Measurements from ENCODE around the gene UVRAG. TPM values are rescaled to one million over a fixed set of nuclear protein-coding genes. Genes with fewer than 3 reads are reported as not detected.

Gene UVRAG
- total and polyA plus RNA-seq, 8 donors, result 4.7 to 55.5 (median 20.5) TPM

DNA sequence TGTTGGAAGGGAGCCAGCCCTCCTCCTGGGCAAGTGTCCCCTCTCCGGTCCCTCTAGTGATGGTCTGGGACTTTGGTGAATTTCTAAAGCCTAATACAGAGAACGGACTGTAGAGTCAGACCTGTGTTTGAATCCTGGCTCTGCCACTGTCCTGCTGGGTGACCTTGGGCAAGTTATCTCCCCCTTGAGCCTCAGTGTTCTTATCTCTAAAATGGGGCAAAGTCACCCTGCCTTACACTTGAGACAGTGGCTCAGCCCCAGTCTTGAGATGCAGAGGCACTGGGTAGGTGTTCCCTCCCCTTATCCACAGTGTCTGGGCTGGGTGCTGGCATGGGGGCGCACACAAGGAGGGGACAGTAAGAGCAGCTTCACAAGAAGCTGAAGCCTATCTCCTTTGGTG is 25.5 kb upstream of the UVRAG start:
- DNase-seq, result no peak
- H3K9me3 ChIP-seq, result no peaks in the 10 kb centered on the region
- intact Hi-C loops (cut with DNase I; ENCODE audit: low total_unique reads), result no loop called here
- H3K4me1 ChIP-seq, result peaks cover 0 to 9% (median 7%) of the 10 kb centered on the region in 4 donors
- H3K36me3 ChIP-seq, result no peaks in the 10 kb centered on the region
- WGBS, 5 donors, result 93 to 97% (median 95%) methylated on average over 3 of the region's 3 CpGs
- no peaks in the 10 kb centered on the region for H3K27me3 ChIP-seq
- no peak for TF ChIP-seq EP300 (IDR thresholded peaks at IDR 0.05)
- TF ChIP-seq, protein P1, sequence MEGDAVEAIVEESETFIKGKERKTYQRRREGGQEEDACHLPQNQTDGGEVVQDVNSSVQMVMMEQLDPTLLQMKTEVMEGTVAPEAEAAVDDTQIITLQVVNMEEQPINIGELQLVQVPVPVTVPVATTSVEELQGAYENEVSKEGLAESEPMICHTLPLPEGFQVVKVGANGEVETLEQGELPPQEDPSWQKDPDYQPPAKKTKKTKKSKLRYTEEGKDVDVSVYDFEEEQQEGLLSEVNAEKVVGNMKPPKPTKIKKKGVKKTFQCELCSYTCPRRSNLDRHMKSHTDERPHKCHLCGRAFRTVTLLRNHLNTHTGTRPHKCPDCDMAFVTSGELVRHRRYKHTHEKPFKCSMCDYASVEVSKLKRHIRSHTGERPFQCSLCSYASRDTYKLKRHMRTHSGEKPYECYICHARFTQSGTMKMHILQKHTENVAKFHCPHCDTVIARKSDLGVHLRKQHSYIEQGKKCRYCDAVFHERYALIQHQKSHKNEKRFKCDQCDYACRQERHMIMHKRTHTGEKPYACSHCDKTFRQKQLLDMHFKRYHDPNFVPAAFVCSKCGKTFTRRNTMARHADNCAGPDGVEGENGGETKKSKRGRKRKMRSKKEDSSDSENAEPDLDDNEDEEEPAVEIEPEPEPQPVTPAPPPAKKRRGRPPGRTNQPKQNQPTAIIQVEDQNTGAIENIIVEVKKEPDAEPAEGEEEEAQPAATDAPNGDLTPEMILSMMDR (IDR thresholded peaks at IDR 0.05), result no peak
- no peak for TF ChIP-seq POLR2AphosphoS5 (IDR thresholded peaks at IDR 0.05)
- no peak for TF ChIP-seq POLR2A (IDR thresholded peaks at IDR 0.05)
- H3K27ac ChIP-seq, result no peak overlapping the region
- H3K4me3 ChIP-seq, result no peak overlapping the region

DNA sequence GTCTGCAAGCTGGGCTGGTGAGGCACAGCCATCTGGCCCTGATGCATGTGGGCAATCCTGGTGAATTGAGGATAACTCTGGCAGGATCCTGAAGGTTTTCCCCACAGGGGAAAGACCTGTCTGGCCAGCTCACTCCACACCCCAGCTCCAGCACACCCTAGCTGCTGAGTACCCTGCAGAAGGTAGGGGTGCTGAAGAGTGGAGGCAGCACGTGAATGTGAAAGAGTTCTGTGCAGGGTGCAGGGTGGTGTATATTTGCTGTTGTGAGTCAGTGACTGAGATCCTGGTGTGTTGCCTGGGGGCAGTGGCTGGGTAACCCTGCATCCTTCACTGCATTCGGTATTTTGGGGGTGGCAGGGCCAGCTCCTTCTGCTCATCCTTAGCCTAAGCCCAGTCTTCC is 24.0 kb upstream of the UVRAG start:
- TF ChIP-seq POLR2A (IDR thresholded peaks at IDR 0.05) (no peak), POLR2AphosphoS5 (IDR thresholded peaks at IDR 0.05) (no peak), EP300 (IDR thresholded peaks at IDR 0.05) (no peak)
- TF ChIP-seq, protein P1 (IDR thresholded peaks at IDR 0.05), result no peak
- Histone ChIP-seq H3K36me3 (no peaks in the 10 kb centered on the region), H3K9me3 (no peaks in the 10 kb centered on the region), H3K27me3 (no peaks in the 10 kb centered on the region), H3K4me3 (no peak overlapping the region), H3K4me1 (peaks cover 0 to 7% (median 6%) of the 10 kb centered on the region in 4 donors), H3K27ac (no peak overlapping the region)
- no peak for DNase-seq
- intact Hi-C loops (cut with DNase I; ENCODE audit: low total_unique reads), result no loop called here
- 73 to 93% (median 84%) methylated on average over 2 of the region's 2 CpGs for WGBS, 5 donors

DNA sequence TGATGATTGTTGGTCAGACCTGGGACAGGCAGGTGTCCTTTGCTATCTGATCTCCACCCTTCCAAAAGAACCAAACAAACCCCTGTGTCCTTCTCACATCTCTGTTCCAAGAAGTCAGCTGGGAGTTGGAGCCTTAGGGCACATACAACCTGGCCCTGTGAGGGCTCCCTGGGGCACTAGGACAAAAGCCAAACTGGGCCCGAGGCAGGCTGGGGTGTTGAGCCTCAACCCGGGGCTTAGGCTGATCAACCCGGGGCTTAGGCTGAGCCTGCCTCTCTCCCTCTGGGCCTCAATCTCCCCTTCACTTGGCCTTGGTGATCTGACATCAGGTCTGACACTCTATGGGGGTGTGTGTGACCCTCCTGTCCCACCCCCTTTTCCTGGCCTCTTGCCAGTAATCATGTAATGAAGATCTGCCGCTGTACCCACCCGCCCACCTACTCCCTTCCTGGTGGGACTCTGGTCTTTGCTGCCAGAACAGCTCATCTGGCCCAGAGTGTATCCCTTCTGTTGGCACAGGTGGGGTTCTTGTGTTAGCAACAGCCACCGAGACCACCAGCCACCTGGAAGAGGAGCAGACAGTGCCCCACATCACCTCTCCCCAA is 22.8 kb upstream of the UVRAG start:
- H3K9me3 ChIP-seq, result no peaks in the 10 kb centered on the region
- intact Hi-C loops (cut with DNase I; ENCODE audit: low total_unique reads), result no loop called here
- H3K4me1 ChIP-seq, result no peaks in the 10 kb centered on the region
- no peak for DNase-seq
- H3K27ac ChIP-seq, result no peak overlapping the region
- no peaks in the 10 kb centered on the region for H3K27me3 ChIP-seq
- WGBS, 5 donors, result 86 to 94% (median 92%) methylated on average over 3 to 6 of the region's 6 CpGs
- no peak for TF ChIP-seq EP300 (IDR thresholded peaks at IDR 0.05)
- TF ChIP-seq POLR2A (IDR thresholded peaks at IDR 0.05), result no peak
- TF ChIP-seq, protein P1 (IDR thresholded peaks at IDR 0.05), result no peak
- TF ChIP-seq POLR2AphosphoS5 (IDR thresholded peaks at IDR 0.05), result no peak
- no peak overlapping the region for H3K4me3 ChIP-seq
- H3K36me3 ChIP-seq, result no peaks in the 10 kb centered on the region

DNA sequence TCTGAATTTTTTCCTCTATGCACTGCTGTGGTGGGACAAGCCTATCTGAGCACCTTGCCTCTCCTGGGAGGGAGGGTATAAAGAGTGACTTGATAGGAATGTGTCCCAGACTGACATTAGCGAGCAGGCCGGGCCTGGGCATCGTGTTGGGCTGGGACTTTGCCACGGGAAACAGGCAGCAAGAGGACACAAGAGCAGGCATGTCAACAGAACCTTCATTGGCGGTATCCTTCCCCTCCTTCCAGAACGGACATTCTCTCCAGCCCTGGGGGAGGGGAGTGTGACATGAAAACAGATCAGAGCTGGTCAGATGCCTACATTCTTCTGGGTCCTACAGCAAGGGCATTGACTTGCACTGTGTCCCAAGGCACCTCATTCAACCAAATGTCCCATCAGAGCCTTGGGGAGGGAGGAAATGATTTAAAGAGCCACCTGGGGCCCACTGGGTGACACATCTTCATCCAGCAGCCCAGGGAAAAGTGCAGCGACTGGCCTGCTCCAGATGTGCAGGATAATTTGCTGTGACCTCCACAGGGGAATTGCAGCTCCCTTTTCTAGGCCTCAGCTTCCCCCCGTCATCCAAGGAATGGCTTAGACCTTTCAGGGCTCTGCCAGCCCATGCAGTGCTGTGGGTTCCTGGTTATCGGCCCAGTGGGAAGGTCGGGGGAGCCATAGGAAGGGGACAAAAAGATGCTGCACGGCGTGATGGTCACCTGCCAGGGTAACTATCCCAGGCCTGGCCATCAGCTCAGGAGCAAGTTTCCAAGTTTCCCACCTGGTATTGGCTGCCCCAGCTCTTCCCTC is 21.8 kb upstream of the UVRAG start:
- WGBS, 5 donors, result 80 to 87% (median 86%) methylated on average over 11 to 12 of the region's 12 CpGs
- no peaks in the 10 kb centered on the region for H3K27me3 ChIP-seq
- no peaks in the 10 kb centered on the region for H3K9me3 ChIP-seq
- DNase-seq, result no peak
- no peaks in the 10 kb centered on the region for H3K4me1 ChIP-seq
- TF ChIP-seq POLR2A (IDR thresholded peaks at IDR 0.05) (no peak), POLR2AphosphoS5 (IDR thresholded peaks at IDR 0.05) (no peak), EP300 (IDR thresholded peaks at IDR 0.05) (no peak)
- TF ChIP-seq, protein P1 (IDR thresholded peaks at IDR 0.05), result no peak
- H3K36me3 ChIP-seq, result no peaks in the 10 kb centered on the region
- intact Hi-C loops (cut with DNase I; ENCODE audit: low total_unique reads), result no loop called here
- H3K27ac ChIP-seq, result no peak overlapping the region
- H3K4me3 ChIP-seq, result no peak overlapping the region

Measured in stomach (tissue), 9 donors.